HEK293 (cell line): ENCODE results near the gene NEK11.

ENCODE experiments used
- CTCF ChIA-PET: fragments of 350-600 bp; formaldehyde crosslinking; extraction: SDS; loops from one replicate; lab custom pipeline; 2021; ENCODE audit warnings: antibody characterized with exemption; lab: Yijun Ruan, JAX
- POLR2A ChIA-PET: fragments of 300-600 bp; formaldehyde crosslinking; extraction: SDS; loops from one replicate; lab custom pipeline; 2020; ENCODE audit warnings: antibody characterized with exemption, inconsistent platforms; lab: Yijun Ruan, JAX
- H3K27ac ChIP-seq: fragments of 200-500 bp; sonication (Bioruptor generic); 2 replicates; pipeline ENCODE4 v1.5.1; 2014; ENCODE audit warnings: low read depth, low read length, control low read depth, inconsistent platforms; ENCODE audit errors: extremely low read depth
- H3K36me3 ChIP-seq, 2 experiments: fragments of 200-500 bp in 1 of 2; sonication (Bioruptor generic) in 1 of 2; 1 replicate in 1 of 2; 2 replicates in 1 of 2; pipeline ENCODE4 v1.5.1; 2014 to 2017; ENCODE audit warnings: inconsistent platforms in 2 of 2, low read length in 2 of 2; ENCODE audit not compliant: control insufficient read depth in 2 of 2, insufficient read depth in 1 of 2
- H3K4me1 ChIP-seq: fragments of 200-500 bp; sonication (Bioruptor generic); 2 replicates; pipeline ENCODE4 v1.5.1; 2014; ENCODE audit warnings: mild to moderate bottlenecking, low read length, inconsistent platforms; ENCODE audit not compliant: control insufficient read depth, insufficient read depth
- H3K4me3 ChIP-seq: 2 replicates; pipeline ENCODE4 v1.5.1; 2011; ENCODE audit warnings: low read depth, mild to moderate bottlenecking, control low read depth, low read length, moderate library complexity
- H3K9me3 ChIP-seq: fragments of 200-500 bp; sonication (Bioruptor generic); 2 replicates; pipeline ENCODE4 v1.5.1; 2014; ENCODE audit warnings: low read depth, low read length, inconsistent platforms; ENCODE audit not compliant: control insufficient read depth, insufficient read depth
- GLI2 ChIP-seq: fragments of 450-650 bp; formaldehyde crosslinking; IDR thresholded peaks from 2 replicates; pipeline ENCODE4; 2017; ENCODE audit warnings: missing biosample characterization, missing genetic modification characterization, low read depth, borderline replicate concordance
- KLF16 ChIP-seq: fragments of 450-650 bp; formaldehyde crosslinking; IDR thresholded peaks from 2 replicates; pipeline ENCODE4 v1.5.1; 2017; ENCODE audit warnings: missing biosample characterization, missing genetic modification characterization
- ZBTB10 ChIP-seq: fragments of 450-650 bp; formaldehyde crosslinking; IDR thresholded peaks from 2 replicates; pipeline ENCODE4 v1.5.1; 2016; ENCODE audit warnings: missing biosample characterization, missing genetic modification characterization
- ZBTB44 ChIP-seq: fragments of 450-650 bp; IDR thresholded peaks from 2 replicates; pipeline ENCODE4 v1.5.1; 2018; ENCODE audit warnings: missing biosample characterization, mild to moderate bottlenecking, missing genetic modification characterization
- ZBTB49 ChIP-seq: fragments of 450-650 bp; formaldehyde crosslinking; IDR thresholded peaks from 2 replicates; pipeline ENCODE4 v1.5.1; 2016; ENCODE audit warnings: missing biosample characterization, missing genetic modification characterization, low read depth
- ZNF19 ChIP-seq: fragments of 450-650 bp; formaldehyde crosslinking; IDR thresholded peaks from 2 replicates; pipeline ENCODE4; 2016; ENCODE audit warnings: missing biosample characterization, missing genetic modification characterization, low read depth
- ZNF214 ChIP-seq: fragments of 450-650 bp; formaldehyde crosslinking; IDR thresholded peaks from 2 replicates; pipeline ENCODE4 v1.5.1; 2017; ENCODE audit warnings: missing biosample characterization, mild to moderate bottlenecking, missing genetic modification characterization, borderline replicate concordance
- ZNF223 ChIP-seq: fragments of 450-650 bp; formaldehyde crosslinking; IDR thresholded peaks from 2 replicates; pipeline ENCODE4 v1.5.1; 2016; ENCODE audit warnings: missing biosample characterization, missing genetic modification characterization
- ZNF239 ChIP-seq: fragments of 450-650 bp; formaldehyde crosslinking; IDR thresholded peaks from 2 replicates; pipeline ENCODE4 v1.5.1; 2016; ENCODE audit warnings: missing biosample characterization, missing genetic modification characterization
- ZNF280C ChIP-seq: fragments of 450-650 bp; formaldehyde crosslinking; IDR thresholded peaks from 2 replicates; pipeline ENCODE4 v1.5.1; 2016; ENCODE audit warnings: missing biosample characterization, missing genetic modification characterization
- ZNF423 ChIP-seq: fragments of 450-650 bp; formaldehyde crosslinking; IDR thresholded peaks from 2 replicates; pipeline ENCODE4 v1.5.1; 2016; ENCODE audit warnings: missing biosample characterization, missing genetic modification characterization
- ZNF449 ChIP-seq: fragments of 450-650 bp; formaldehyde crosslinking; IDR thresholded peaks from 2 replicates; pipeline ENCODE4 v1.5.1; 2017; ENCODE audit warnings: missing biosample characterization, mild to moderate bottlenecking, missing genetic modification characterization, moderate library complexity
- ZNF518A ChIP-seq: fragments of 450-650 bp; formaldehyde crosslinking; conservative IDR thresholded peaks from 2 replicates; pipeline ENCODE4 v1.5.1; 2016; ENCODE audit warnings: low read depth, missing biosample characterization, missing genetic modification characterization
- ZNF600 ChIP-seq: fragments of 450-650 bp; formaldehyde crosslinking; IDR thresholded peaks from 2 replicates; pipeline ENCODE4 v1.5.1; 2016; ENCODE audit warnings: missing biosample characterization, missing genetic modification characterization
- ZNF610 ChIP-seq: fragments of 450-650 bp; formaldehyde crosslinking; IDR thresholded peaks from 2 replicates; pipeline ENCODE4 v1.5.1; 2016; ENCODE audit warnings: missing biosample characterization, missing genetic modification characterization, borderline replicate concordance
- ZNF692 ChIP-seq: fragments of 450-650 bp; formaldehyde crosslinking; IDR thresholded peaks from 2 replicates; pipeline ENCODE4 v1.5.1; 2016; ENCODE audit warnings: missing biosample characterization, missing genetic modification characterization
- ZXDB ChIP-seq: fragments of 450-650 bp; formaldehyde crosslinking; IDR thresholded peaks from 2 replicates; pipeline ENCODE4 v1.5.1; 2016; ENCODE audit warnings: missing biosample characterization, missing genetic modification characterization

Gene NEK11

GRCh38 chr3:131317667-131318066 is 291.0 kb downstream of the NEK11 start (continued):
- TF ChIP-seq ZNF610 (tag by site-specific recombination) (no peak), GLI2 (tag by site-specific recombination) (no peak), ZBTB44 (tag by site-specific recombination) (no peak), ZNF239 (no peak), ZBTB10 (tag by site-specific recombination) (no peak), ZNF19 (tag by site-specific recombination) (no peak), ZNF423 (tag by site-specific recombination) (no peak)

- TF ChIP-seq ZNF214 (tag by site-specific recombination) (no peak), ZNF449 (tag by site-specific recombination) (no peak), ZNF518A (tag by site-specific recombination) (no peak), ZNF692 (tag by site-specific recombination) (no peak), ZNF223 (no peak), ZXDB (no peak), KLF16 (tag by site-specific recombination) (no peak), ZNF600 (tag by site-specific recombination) (no peak), ZNF280C (tag by site-specific recombination) (no peak), ZBTB49 (tag by site-specific recombination) (no peak)
- Histone ChIP-seq H3K27ac (no peak overlapping the region), H3K4me3 (no peak overlapping the region), H3K4me1 (no peaks in the 10 kb centered on the region), H3K9me3 (no peaks in the 10 kb centered on the region), H3K36me3 (no peaks in the 10 kb centered on the region)
- ChIA-PET POLR2A (no interaction called here), CTCF (no interaction called here)
Observed at GRCh38 chr3:131323014-131323413, 296.3 kb downstream of the NEK11 start.
